AG09319 (cell line): ENCODE measurements around the gene LDHD.

ENCODE experiments used
- DNase-seq: peaks from one replicate; pipeline ENCODE4 v3.0.0-alpha.2; 2010; ENCODE audit warnings: low read depth; ENCODE audit errors: extremely low read depth
- CTCF ChIP-seq: IDR thresholded peaks from 2 replicates; pipeline ENCODE4 v1.5.1; 2011; ENCODE audit warnings: low read depth, mild to moderate bottlenecking, inconsistent platforms, low read length, moderate library complexity

The LDHD gene

GRCh38 chr16:75103994-75104393 lies 12.6 kb downstream of the LDHD start:
- no peak for TF ChIP-seq CTCF

GRCh38 chr16:75102595-75102994 lies 14.0 kb downstream of the LDHD start:
- no peak for DNase-seq
- no peak for TF ChIP-seq CTCF

More at GRCh38 chr16:75103994-75104393, 12.6 kb downstream of the LDHD start:
- no peak for DNase-seq

- no peak for TF ChIP-seq CTCF
- no peak for DNase-seq
Observed at GRCh38 chr16:75101635-75102034, 14.9 kb downstream of the LDHD start.

GRCh38 chr16:75100603-75100990 lies 16.0 kb downstream of the LDHD start:
- no peak for DNase-seq
- TF ChIP-seq CTCF: no peak

- DNase-seq: no peak
- no peak for TF ChIP-seq CTCF
Observed at GRCh38 chr16:75099738-75100602, 16.6 kb downstream of the LDHD start.

- no peak for TF ChIP-seq CTCF
- no peak for DNase-seq
Observed at GRCh38 chr16:75099075-75099667, 17.4 kb downstream of the LDHD start.

- DNase-seq: no peak
- no peak for TF ChIP-seq CTCF
Observed at GRCh38 chr16:75097941-75098901, 18.4 kb downstream of the LDHD start.
